Peyer's patch (tissue), 4 donors: ENCODE data around the gene UNC50. TPM values are rescaled to one million over a fixed set of nuclear protein-coding genes. Genes with fewer than 3 reads are reported as not detected.
"Not testable (repeated sequence)": the region's sequence is repeated elsewhere in the genome, so short reads cannot be mapped to it uniquely, and the experiment has no call there.

Experiments used
- DNase-seq, 3 donors: peaks; one replicate each; pipeline ENCODE4 v3.0.0-alpha.2; 2017 to 2019
- H3K27ac ChIP-seq, 4 donors: fragments of 200-600 bp; sonication (generic); one replicate each; pipeline ENCODE4 v1.5.1; 2016 to 2019
- H3K27me3 ChIP-seq, 2 donors: fragments of 200-600 bp; sonication (generic); one replicate each; pipeline ENCODE4 v1.5.1; 2019
- H3K36me3 ChIP-seq, 3 donors: fragments of 200-600 bp; sonication (generic); one replicate each; pipeline ENCODE4 v1.5.1; 2016 to 2019
- H3K4me1 ChIP-seq, 4 donors: fragments of 200-600 bp; sonication (generic); one replicate each; pipeline ENCODE4 v1.5.1; 2016 to 2019
- H3K4me3 ChIP-seq, 4 donors: fragments of 200-600 bp; sonication (generic); 1 replicate in 3 of 4; 2 replicates in 1 of 4; pipeline ENCODE4 v1.5.1; 2016 to 2019; ENCODE audit warnings: mild to moderate bottlenecking in 1 of 4
- H3K9me3 ChIP-seq, 4 donors: fragments of 200-600 bp; sonication (generic); one replicate each; pipeline ENCODE4 v1.5.1; 2016 to 2019; ENCODE audit warnings: mild to moderate bottlenecking in 1 of 4
- CTCF ChIP-seq, 6 experiments: fragments of 450-650 bp in 4 of 6; fragments of 200-600 bp in 2 of 6; sonication (generic) in 1 of 6; IDR thresholded peaks; one replicate each; pipeline ENCODE4 v1.5.1; 2017 to 2019; ENCODE audit warnings: antibody characterized with exemption in 6 of 6, mild to moderate bottlenecking in 3 of 6, moderate library complexity in 1 of 6
- POLR2A ChIP-seq, 2 donors: fragments of 450-650 bp; IDR thresholded peaks; one replicate each; pipeline ENCODE4 v1.5.1; 2017; ENCODE audit warnings: antibody characterized with exemption in 2 of 2, mild to moderate bottlenecking in 2 of 2, moderate library complexity in 2 of 2
- total RNA-seq, 4 donors: library from RNA; depleted of rRNA; stranded (reverse); fragments of >200 nt; gene quantifications; one replicate each; pipeline ENCODE4 v1.1.0, GENCODE V29; 2016

UNC50 gene
- total RNA-seq, 4 donors from 2014 or later, result 31.1 to 51.7 (median 35.0) TPM

- Histone ChIP-seq H3K4me1 (no peaks in the 10 kb centered on the region), H3K9me3 (no peaks in the 10 kb centered on the region), H3K27ac (no peak overlapping the region), H3K27me3 (no peaks in the 10 kb centered on the region), H3K4me3 (no peak overlapping the region), H3K36me3 (peaks cover 0 to 5% (median 0%) of the 10 kb centered on the region in 3 donors)
- TF ChIP-seq CTCF (IDR thresholded peaks at IDR 0.05), result no peak
- no peak for TF ChIP-seq POLR2A (IDR thresholded peaks at IDR 0.05)
- DNase-seq, result no peak
Measured at GRCh38 chr2:98589489-98589888, 18.9 kb upstream of the UNC50 start.

DNA sequence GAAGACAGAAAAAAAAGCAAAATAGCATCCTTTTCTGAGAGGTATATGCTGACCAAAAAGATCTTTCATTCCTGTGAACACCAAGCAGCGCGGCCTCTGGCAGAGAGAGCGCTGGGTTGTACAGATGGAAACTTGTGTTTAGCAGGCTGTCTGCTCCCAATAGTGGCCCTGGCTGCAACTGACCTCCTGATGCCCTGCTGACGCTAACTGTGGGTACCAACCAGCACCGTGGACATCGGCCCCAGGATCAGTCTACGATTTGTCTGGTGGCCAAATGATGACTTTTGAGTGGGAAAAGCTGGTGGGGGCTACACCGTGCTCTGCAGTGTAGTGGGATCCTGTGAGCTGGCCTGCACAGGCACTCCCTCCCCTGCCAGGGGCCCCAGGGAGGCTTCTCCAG lies 15.8 kb upstream of the UNC50 start:
- Histone ChIP-seq H3K4me3 (no peak overlapping the region), H3K27me3 (no peaks in the 10 kb centered on the region), H3K27ac (no peak overlapping the region), H3K9me3 (no peaks in the 10 kb centered on the region), H3K36me3 (peaks cover 0 to 14% (median 0%) of the 10 kb centered on the region in 3 donors), H3K4me1 (no peaks in the 10 kb centered on the region)
- no peak for TF ChIP-seq POLR2A (IDR thresholded peaks at IDR 0.05)
- TF ChIP-seq CTCF (IDR thresholded peaks at IDR 0.05), result no peak
- no peak for DNase-seq

DNA sequence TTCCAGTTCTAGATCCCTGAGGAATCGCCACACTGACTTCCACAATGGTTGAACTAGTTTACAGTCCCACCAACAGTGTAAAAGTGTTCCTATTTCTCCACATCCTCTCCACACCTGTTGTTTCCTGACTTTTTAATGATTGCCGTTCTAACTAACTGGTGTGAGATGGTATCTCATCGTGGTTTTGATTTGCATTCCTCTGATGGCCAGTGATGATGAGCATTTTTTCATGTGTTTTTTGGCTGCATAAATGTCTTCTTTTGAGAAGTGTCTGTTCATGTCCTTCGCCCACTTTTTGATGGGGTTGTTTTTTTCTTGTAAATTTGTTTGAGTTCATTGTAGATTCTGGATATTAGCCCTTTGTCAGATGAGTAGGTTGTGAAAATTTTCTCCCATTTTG lies 13.7 kb upstream of the UNC50 start:
- H3K27me3 ChIP-seq, H3K27ac ChIP-seq, H3K4me1 ChIP-seq, DNase-seq, H3K4me3 ChIP-seq, H3K9me3 ChIP-seq: not testable (repeated sequence)
- H3K36me3 ChIP-seq, result peaks cover 0 to 33% (median 0%) of the 10 kb centered on the region in 3 donors

DNA sequence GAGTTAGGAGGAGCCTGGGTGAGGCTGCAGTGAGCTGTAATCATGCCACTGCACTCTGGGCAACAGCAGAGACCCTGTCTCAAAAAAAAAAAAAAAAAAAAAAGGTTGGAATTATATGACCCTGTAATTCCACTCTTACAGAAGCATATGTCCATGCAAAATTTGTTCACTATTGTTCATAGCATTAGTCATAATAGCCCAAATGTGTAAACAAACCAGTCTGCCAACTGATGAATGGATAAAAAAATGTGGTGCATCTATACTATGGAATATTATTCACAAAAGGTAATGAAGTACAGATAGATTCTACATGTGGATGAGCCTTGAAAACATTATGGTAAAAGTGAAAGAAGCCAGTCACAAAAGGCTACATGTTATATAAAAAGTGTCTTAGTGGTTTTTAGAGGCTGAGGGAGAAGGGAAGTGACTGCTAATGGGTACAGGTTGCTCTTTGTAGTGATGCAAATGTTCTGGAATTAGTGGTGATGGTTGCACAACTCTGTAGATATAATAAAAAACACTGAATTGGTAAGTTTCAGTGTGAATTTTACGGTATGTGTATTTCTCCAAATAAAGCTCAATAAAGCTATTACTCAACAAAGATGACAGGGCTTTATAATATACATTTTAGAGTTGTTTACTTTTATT lies 9.5 kb upstream of the UNC50 start:
- Histone ChIP-seq H3K4me3 (no peak overlapping the region), H3K4me1 (peaks cover 0 to 5% (median 0%) of the 10 kb centered on the region in 4 donors), H3K36me3 (peaks cover 0 to 74% (median 0%) of the 10 kb centered on the region in 3 donors), H3K27ac (no peak overlapping the region), H3K9me3 (no peaks in the 10 kb centered on the region), H3K27me3 (no peaks in the 10 kb centered on the region)
- TF ChIP-seq POLR2A (IDR thresholded peaks at IDR 0.05), result no peak
- TF ChIP-seq CTCF (IDR thresholded peaks at IDR 0.05), result no peak
- no peak for DNase-seq

DNA sequence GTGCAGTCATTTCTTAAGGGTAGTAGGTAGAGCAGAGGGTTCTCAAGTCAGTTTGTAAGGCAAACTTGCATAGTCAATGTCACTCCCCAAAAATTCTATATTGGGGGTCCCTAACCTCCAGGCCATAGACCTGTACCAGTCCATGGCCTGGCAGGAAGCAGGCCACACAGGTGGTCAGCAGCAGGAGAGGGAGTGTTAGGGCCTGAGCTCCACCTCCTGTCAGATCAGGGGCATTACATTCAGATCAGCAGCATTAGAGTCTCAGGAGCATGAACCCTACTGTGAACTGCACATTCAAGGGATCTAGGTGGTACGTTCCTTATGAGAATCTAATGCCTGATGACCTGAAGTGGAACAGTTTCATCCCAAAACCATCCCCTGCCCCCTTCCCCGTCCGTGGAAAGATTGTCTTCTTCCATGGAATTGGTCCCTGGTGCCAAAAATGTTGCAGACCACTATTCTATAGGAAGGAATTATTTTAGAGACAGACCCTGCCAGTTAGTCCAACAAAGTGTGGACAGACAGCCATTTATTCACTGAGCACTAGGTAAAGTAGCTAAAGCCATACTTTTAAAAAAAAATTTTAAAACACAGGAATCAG lies 6.8 kb upstream of the UNC50 start:
- H3K4me3 ChIP-seq, result no peak overlapping the region
- no peaks in the 10 kb centered on the region for H3K27me3 ChIP-seq
- TF ChIP-seq CTCF (IDR thresholded peaks at IDR 0.05) (peak in 4 of 6 experiments; percentile 51 to 64 (median 54)), POLR2A (IDR thresholded peaks at IDR 0.05) (no peak)
- H3K4me1 ChIP-seq, result peaks cover 0 to 24% (median 3%) of the 10 kb centered on the region in 4 donors
- H3K27ac ChIP-seq, result no peak overlapping the region
- no peak for DNase-seq
- no peaks in the 10 kb centered on the region for H3K9me3 ChIP-seq
- peaks cover 0 to 67% (median 0%) of the 10 kb centered on the region in 3 donors for H3K36me3 ChIP-seq

- no peaks in the 10 kb centered on the region for H3K27me3 ChIP-seq
- H3K36me3 ChIP-seq, result peaks cover 0 to 43% (median 0%) of the 10 kb centered on the region in 3 donors
- DNase-seq, result no peak
- TF ChIP-seq POLR2A (IDR thresholded peaks at IDR 0.05) (no peak), CTCF (IDR thresholded peaks at IDR 0.05) (no peak)
- no peak overlapping the region for H3K4me3 ChIP-seq
- H3K4me1 ChIP-seq, result peaks cover 4 to 33% (median 17%) of the 10 kb centered on the region in 4 donors
- no peaks in the 10 kb centered on the region for H3K9me3 ChIP-seq
- H3K27ac ChIP-seq, result no peak overlapping the region
Measured at GRCh38 chr2:98604547-98604946, 3.8 kb upstream of the UNC50 start.
